Heart left ventricle (tissue), 13 donors: ENCODE measurements around the gene ACE2.

Experiments used
- CTCF ChIP-seq, 12 donors: fragments of 200-600 bp; sonication (generic) in 4 of 12; IDR thresholded peaks; one replicate each; pipeline versions ENCODE4 v1.5.0 to v1.8.0; 2018 to 2022; ENCODE audit warnings: antibody characterized with exemption in 12 of 12, mild to moderate bottlenecking in 5 of 12
- POLR2A ChIP-seq, 2 donors: fragments of 450-650 bp; IDR thresholded peaks; one replicate each; pipeline ENCODE4 v1.6.1; 2017; ENCODE audit warnings: antibody characterized with exemption in 2 of 2, mild to moderate bottlenecking in 2 of 2, moderate library complexity in 2 of 2
- donor health status: ischemic (EF 13 %, LVEDD 7.1; RV severe dilation, severe dysfunction).
- donor health status: DM: no; HTN: yes; CAD: no.
- donor health status: DM: no; HTN: no; CAD: no.
- donor health status: ischemic (EF 25% LVEDD 6.9; RV normal size, moderate dysfunction).
- donor health status: ischemic (EF 25% LVEDD 5.7; RV mildly dilated, moderate dysfunction).
- donor health status: ischemic (EF 35%, LVEDD 5.7; RV mildly dilated, moderate dysfunction).
- donor health status: nonischemic (EF 11% LVEDD 7.7; RV severe dilation, severe dysfunction).
- donor health status: DM: yes; HTN: yes; CAD: no.
- donor health status: PGD.
- donor health status: ischemic (EF 29% LVEDD 5.4; RV normal size, mild dysfunction).
- donor health status: nonischemic (EF 23%, LVEDD 6.1; RV moderate dilation, normal function).

DNA sequence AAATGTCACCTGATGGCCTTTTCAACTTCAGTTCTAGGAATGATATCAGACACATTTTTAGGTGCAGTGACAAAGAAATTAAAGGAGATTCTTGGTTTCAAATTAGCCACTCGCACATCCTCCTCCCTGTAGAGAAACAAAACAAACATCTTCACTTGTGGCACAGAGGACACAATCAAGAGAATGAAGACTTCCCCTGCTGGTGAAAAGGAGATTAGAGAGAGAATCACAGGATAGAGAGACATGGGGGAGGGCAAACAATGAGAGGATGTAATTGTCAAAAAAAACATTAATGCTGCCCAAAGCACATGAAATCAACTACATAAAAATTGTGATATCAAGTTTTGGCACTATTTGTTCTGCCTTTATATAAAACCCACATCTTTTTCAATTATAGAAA, 34.5 kb downstream of the ACE2 start:
- TF ChIP-seq CTCF (IDR thresholded peaks at IDR 0.05) (no peak), POLR2A (IDR thresholded peaks at IDR 0.05) (no peak)
